ENCODE results near the gene ADAP1. TPM values are rescaled to one million over a fixed set of nuclear protein-coding genes. Genes with fewer than 3 reads are reported as not detected.

Gene ADAP1
- total and polyA plus RNA-seq, 2 of the 13 experiments (the other 11 are each of a cell fraction or from before 2014, with no cell fraction given), result 10.5 to 24.6 TPM

DNA sequence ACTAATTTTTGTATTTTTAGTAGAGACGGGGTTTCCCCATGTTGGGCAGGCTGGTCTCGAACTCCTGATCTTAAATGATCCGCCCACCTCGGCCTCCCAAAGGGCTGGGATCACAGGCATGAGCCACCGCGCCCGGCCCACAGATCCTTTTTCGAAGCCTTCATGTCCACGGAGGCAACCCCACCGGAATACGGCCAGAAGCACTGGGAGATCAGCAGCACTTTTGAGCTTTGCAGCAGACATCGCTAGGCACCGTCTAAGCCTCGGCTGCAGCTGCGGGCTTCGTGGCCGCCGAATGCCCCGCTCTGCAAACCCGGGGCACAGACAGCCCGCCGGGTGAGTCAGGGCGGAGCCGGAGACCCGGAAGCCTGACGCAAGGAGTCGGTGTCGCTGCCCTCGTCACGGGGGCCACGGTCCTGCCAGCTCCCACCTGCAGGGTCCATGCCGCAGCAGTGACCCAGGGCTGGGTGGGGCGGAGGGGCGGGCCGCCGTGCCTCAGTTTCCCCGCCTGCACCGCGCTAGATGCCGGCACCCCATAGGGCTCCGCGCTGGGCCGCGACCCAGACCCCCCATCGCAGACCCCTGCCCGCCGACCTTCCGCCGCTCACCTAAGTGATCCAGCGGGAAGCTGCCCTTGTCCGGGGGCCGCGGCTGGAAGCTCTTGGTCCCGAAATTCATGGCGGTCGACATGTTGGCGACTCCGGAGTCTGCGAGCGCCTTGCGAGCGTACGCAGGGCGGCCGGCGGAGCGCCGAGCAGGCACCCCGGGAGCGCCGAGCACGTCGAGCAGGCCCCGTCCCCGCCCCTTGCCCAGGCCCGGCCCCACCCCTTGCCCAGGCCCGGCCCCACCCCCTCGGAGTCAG lies 20.6 kb upstream of the ADAP1 start, which contains the start of gene COX19 (continued):
- TF ChIP-seq, protein P1, sequence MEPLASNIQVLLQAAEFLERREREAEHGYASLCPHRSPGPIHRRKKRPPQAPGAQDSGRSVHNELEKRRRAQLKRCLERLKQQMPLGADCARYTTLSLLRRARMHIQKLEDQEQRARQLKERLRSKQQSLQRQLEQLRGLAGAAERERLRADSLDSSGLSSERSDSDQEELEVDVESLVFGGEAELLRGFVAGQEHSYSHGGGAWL (CRISPR knock-in tag; IDR thresholded peaks at IDR 0.05), result peak; percentile 74
- TF ChIP-seq, protein P2, sequence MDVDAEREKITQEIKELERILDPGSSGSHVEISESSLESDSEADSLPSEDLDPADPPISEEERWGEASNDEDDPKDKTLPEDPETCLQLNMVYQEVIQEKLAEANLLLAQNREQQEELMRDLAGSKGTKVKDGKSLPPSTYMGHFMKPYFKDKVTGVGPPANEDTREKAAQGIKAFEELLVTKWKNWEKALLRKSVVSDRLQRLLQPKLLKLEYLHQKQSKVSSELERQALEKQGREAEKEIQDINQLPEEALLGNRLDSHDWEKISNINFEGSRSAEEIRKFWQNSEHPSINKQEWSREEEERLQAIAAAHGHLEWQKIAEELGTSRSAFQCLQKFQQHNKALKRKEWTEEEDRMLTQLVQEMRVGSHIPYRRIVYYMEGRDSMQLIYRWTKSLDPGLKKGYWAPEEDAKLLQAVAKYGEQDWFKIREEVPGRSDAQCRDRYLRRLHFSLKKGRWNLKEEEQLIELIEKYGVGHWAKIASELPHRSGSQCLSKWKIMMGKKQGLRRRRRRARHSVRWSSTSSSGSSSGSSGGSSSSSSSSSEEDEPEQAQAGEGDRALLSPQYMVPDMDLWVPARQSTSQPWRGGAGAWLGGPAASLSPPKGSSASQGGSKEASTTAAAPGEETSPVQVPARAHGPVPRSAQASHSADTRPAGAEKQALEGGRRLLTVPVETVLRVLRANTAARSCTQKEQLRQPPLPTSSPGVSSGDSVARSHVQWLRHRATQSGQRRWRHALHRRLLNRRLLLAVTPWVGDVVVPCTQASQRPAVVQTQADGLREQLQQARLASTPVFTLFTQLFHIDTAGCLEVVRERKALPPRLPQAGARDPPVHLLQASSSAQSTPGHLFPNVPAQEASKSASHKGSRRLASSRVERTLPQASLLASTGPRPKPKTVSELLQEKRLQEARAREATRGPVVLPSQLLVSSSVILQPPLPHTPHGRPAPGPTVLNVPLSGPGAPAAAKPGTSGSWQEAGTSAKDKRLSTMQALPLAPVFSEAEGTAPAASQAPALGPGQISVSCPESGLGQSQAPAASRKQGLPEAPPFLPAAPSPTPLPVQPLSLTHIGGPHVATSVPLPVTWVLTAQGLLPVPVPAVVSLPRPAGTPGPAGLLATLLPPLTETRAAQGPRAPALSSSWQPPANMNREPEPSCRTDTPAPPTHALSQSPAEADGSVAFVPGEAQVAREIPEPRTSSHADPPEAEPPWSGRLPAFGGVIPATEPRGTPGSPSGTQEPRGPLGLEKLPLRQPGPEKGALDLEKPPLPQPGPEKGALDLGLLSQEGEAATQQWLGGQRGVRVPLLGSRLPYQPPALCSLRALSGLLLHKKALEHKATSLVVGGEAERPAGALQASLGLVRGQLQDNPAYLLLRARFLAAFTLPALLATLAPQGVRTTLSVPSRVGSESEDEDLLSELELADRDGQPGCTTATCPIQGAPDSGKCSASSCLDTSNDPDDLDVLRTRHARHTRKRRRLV (CRISPR knock-in tag; IDR thresholded peaks at IDR 0.05), result 0 out of 2 replicates have a peak, but pooled peaks have one; percentile 37
- peak; percentile 48; the same call in 1 of the 2 replicates for TF ChIP-seq JUNB (CRISPR knock-in tag; IDR thresholded peaks at IDR 0.05; ENCODE audit: borderline replicate concordance)
- TF ChIP-seq, protein P3, sequence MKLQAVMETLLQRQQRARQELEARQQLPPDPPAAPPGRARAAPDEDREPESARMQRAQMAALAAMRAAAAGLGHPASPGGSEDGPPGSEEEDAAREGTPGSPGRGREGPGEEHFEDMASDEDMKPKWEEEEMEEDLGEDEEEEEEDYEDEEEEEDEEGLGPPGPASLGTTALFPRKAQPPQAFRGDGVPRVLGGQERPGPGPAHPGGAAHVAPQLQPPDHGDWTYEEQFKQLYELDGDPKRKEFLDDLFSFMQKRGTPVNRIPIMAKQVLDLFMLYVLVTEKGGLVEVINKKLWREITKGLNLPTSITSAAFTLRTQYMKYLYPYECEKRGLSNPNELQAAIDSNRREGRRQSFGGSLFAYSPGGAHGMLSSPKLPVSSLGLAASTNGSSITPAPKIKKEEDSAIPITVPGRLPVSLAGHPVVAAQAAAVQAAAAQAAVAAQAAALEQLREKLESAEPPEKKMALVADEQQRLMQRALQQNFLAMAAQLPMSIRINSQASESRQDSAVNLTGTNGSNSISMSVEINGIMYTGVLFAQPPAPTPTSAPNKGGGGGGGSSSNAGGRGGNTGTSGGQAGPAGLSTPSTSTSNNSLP (IDR thresholded peaks at IDR 0.05; ENCODE audit: low read depth, low read length), result no peak
- peak; percentile 19; the same call in 1 of the 2 replicates for TF ChIP-seq RARA (CRISPR knock-in tag; IDR thresholded peaks at IDR 0.05)
- TF ChIP-seq SAFB2 (CRISPR knock-in tag; IDR thresholded peaks at IDR 0.05; ENCODE audit: borderline replicate concordance, low read depth), result peak; percentile 64; the same call in 1 of the 2 replicates
- no peak for TF ChIP-seq MTF1 (CRISPR knock-in tag; IDR thresholded peaks at IDR 0.05)
- TF ChIP-seq SP4 (CRISPR knock-in tag; IDR thresholded peaks at IDR 0.05), result peak; percentile 80
- TF ChIP-seq NR2C2 (CRISPR knock-in tag; IDR thresholded peaks at IDR 0.05; ENCODE audit: borderline replicate concordance), result peak; percentile 63
- TF ChIP-seq ZMYM4 (CRISPR knock-in tag; IDR thresholded peaks at IDR 0.05), result peak; percentile 32
- TF ChIP-seq ZNF333 (CRISPR knock-in tag; IDR thresholded peaks at IDR 0.05; ENCODE audit: borderline replicate concordance), result peak; percentile 77
- peak; percentile 58 for TF ChIP-seq ATF7-NPFF (CRISPR knock-in tag; IDR thresholded peaks at IDR 0.05; ENCODE audit: low read depth)
- TF ChIP-seq ZNF790 (CRISPR knock-in tag; IDR thresholded peaks at IDR 0.05; ENCODE audit: borderline replicate concordance), result peak; percentile 84; the same call in 1 of the 2 replicates
- TF ChIP-seq TAF1 (CRISPR knock-in tag; IDR thresholded peaks at IDR 0.05), result peak; percentile 94
- peak; percentile 23; the same call in 1 of the 2 replicates for TF ChIP-seq THRA (CRISPR knock-in tag; IDR thresholded peaks at IDR 0.05; ENCODE audit: borderline replicate concordance)
- peak; percentile 65; the same call in 1 of the 2 replicates for TF ChIP-seq SMAD1 (CRISPR knock-in tag; IDR thresholded peaks at IDR 0.05; ENCODE audit: borderline replicate concordance, low read depth)
- TF ChIP-seq, protein P4, sequence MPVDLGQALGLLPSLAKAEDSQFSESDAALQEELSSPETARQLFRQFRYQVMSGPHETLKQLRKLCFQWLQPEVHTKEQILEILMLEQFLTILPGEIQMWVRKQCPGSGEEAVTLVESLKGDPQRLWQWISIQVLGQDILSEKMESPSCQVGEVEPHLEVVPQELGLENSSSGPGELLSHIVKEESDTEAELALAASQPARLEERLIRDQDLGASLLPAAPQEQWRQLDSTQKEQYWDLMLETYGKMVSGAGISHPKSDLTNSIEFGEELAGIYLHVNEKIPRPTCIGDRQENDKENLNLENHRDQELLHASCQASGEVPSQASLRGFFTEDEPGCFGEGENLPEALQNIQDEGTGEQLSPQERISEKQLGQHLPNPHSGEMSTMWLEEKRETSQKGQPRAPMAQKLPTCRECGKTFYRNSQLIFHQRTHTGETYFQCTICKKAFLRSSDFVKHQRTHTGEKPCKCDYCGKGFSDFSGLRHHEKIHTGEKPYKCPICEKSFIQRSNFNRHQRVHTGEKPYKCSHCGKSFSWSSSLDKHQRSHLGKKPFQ (CRISPR knock-in tag; IDR thresholded peaks at IDR 0.05; ENCODE audit: insufficient replicate concordance), result peak; percentile 26
